ENCODE results near the gene TRPV2. TPM values are rescaled to one million over a fixed set of nuclear protein-coding genes. Genes with fewer than 3 reads are reported as not detected.

The TRPV2 gene
- total and polyA plus RNA-seq, 9 donors = 8.7 to 40.4 (median 13.0) TPM

GRCh38 chr17:16446338-16446983 is 31.1 kb downstream of the TRPV2 start:
- no peaks in the 10 kb centered on the region for H3K9me3 ChIP-seq
- H3K27ac ChIP-seq = no peak overlapping the region
- WGBS, 3 donors = 81 to 92% (median 87%) methylated on average over 12 of the region's 12 CpGs
- intact Hi-C loops (cut with DNase I) = no loop called here
- no peak for DNase-seq
- H3K36me3 ChIP-seq = no peaks in the 10 kb centered on the region
- peaks cover 7% of the 10 kb centered on the region for H3K4me1 ChIP-seq (ENCODE audit: insufficient read depth)
- TF ChIP-seq CTCF (IDR thresholded peaks at IDR 0.05) (no peak), EP300 (IDR thresholded peaks at IDR 0.05) (no peak), POLR2A (IDR thresholded peaks at IDR 0.05) (no peak)
- H3K27me3 ChIP-seq = no peaks in the 10 kb centered on the region
- H3K4me3 ChIP-seq = no peak overlapping the region

- H3K27ac ChIP-seq = no peak overlapping the region
Observed at GRCh38 chr17:16447676-16448075, 32.3 kb downstream of the TRPV2 start.

GRCh38 chr17:16448490-16448889 is 33.1 kb downstream of the TRPV2 start:
- intact Hi-C loops (cut with DNase I) = no loop called here
- H3K27ac ChIP-seq = no peak overlapping the region
- WGBS, 3 donors = 67 to 85% (median 74%) methylated on average over 6 of the region's 6 CpGs
- peaks cover 6% of the 10 kb centered on the region for H3K4me1 ChIP-seq (ENCODE audit: insufficient read depth)
- H3K4me3 ChIP-seq = no peak overlapping the region
- H3K27me3 ChIP-seq = no peaks in the 10 kb centered on the region
- no peak for DNase-seq
- H3K9me3 ChIP-seq = no peaks in the 10 kb centered on the region
- no peaks in the 10 kb centered on the region for H3K36me3 ChIP-seq
- TF ChIP-seq EP300 (IDR thresholded peaks at IDR 0.05) = no peak
- TF ChIP-seq CTCF (IDR thresholded peaks at IDR 0.05) = no peak
- no peak for TF ChIP-seq POLR2A (IDR thresholded peaks at IDR 0.05)

More at GRCh38 chr17:16447676-16448075, 32.3 kb downstream of the TRPV2 start:
- TF ChIP-seq EP300 (IDR thresholded peaks at IDR 0.05) = no peak
- TF ChIP-seq POLR2A (IDR thresholded peaks at IDR 0.05) = no peak
- TF ChIP-seq CTCF (IDR thresholded peaks at IDR 0.05) = no peak
- Histone ChIP-seq H3K4me3 (no peak overlapping the region), H3K36me3 (no peaks in the 10 kb centered on the region), H3K4me1 (ENCODE audit: insufficient read depth) (peaks cover 7% of the 10 kb centered on the region), H3K9me3 (no peaks in the 10 kb centered on the region), H3K27me3 (no peaks in the 10 kb centered on the region)
- intact Hi-C loops (cut with DNase I) = no loop called here
- no peak for DNase-seq
- WGBS, 3 donors = 71 to 78% (median 75%) methylated on average over 7 to 8 of the region's 8 CpGs

GRCh38 chr17:16449121-16449570 is 33.8 kb downstream of the TRPV2 start:
- no peaks in the 10 kb centered on the region for H3K27me3 ChIP-seq
- intact Hi-C loops (cut with DNase I) = no loop called here
- no peak overlapping the region for H3K4me3 ChIP-seq
- H3K4me1 ChIP-seq (ENCODE audit: insufficient read depth) = peaks cover 2% of the 10 kb centered on the region
- no peak for DNase-seq
- H3K27ac ChIP-seq = no peak overlapping the region
- no peaks in the 10 kb centered on the region for H3K36me3 ChIP-seq
- 69 to 83% (median 73%) methylated on average over 11 of the region's 11 CpGs for WGBS, 3 donors
- no peaks in the 10 kb centered on the region for H3K9me3 ChIP-seq
- no peak for TF ChIP-seq POLR2A (IDR thresholded peaks at IDR 0.05)
- no peak for TF ChIP-seq CTCF (IDR thresholded peaks at IDR 0.05)
- no peak for TF ChIP-seq EP300 (IDR thresholded peaks at IDR 0.05)
